ENCODE data around the gene C5orf47. TPM values are rescaled to one million over a fixed set of nuclear protein-coding genes. Genes with fewer than 3 reads are reported as not detected.

The C5orf47 gene
- total and polyA plus RNA-seq, 2 of the 4 experiments (the other 2 are of a cell fraction): not detected

GRCh38 chr5:173967241-173967640, 21.7 kb upstream of the C5orf47 start:
- in situ Hi-C loops (cut with MboI; ENCODE audit: low sequenced_read_pairs): no loop called here

More at GRCh38 chr5:173967241-173967640, 21.7 kb upstream of the C5orf47 start:
- Histone ChIP-seq H2BK5ac (ENCODE audit: low read depth, low read length, poor library complexity, severe bottlenecking) (no peak overlapping the region), H3K9me3 (ENCODE audit: control insufficient read depth, insufficient read depth, low read length) (no peaks in the 10 kb centered on the region), H2BK15ac (ENCODE audit: low read depth, low read length) (no peak overlapping the region), H3K4me3 (ENCODE audit: insufficient read depth, low read depth, low read length) (no peak overlapping the region), H3K4me1 (ENCODE audit: control insufficient read depth, insufficient read depth, low read length) (peaks cover 11% of the 10 kb centered on the region), H4K20me1 (ENCODE audit: insufficient read depth, low read length) (no peaks in the 10 kb centered on the region), H3K9ac (ENCODE audit: low read depth, low read length) (no peak overlapping the region), H3K23ac (ENCODE audit: low read depth, low read length) (no peak overlapping the region), H3K9me1 (ENCODE audit: insufficient read depth, low read length) (no peaks in the 10 kb centered on the region; the same call in 1 of the 2 replicates), H3K4ac (ENCODE audit: low read depth, low read length) (no peak overlapping the region), H2BK120ac (ENCODE audit: low read depth, low read length) (no peak overlapping the region), H3K79me1 (ENCODE audit: low read depth in 1 of 2, low read length in 2 of 2) (no peaks in the 10 kb centered on the region), H4K91ac (ENCODE audit: insufficient read depth, low read depth, low read length) (no peak overlapping the region), H3K27me3 (ENCODE audit: control insufficient read depth, insufficient read depth, low read length) (no peaks in the 10 kb centered on the region), H4K5ac (ENCODE audit: low read depth, low read length) (no peak overlapping the region), H2AK5ac (ENCODE audit: low read depth, low read length) (no peak overlapping the region), H3K36me3 (ENCODE audit: control insufficient read depth, insufficient read depth, low read length) (no peaks in the 10 kb centered on the region), H3K4me2 (ENCODE audit: low read depth, low read length) (no peak overlapping the region), H2BK20ac (ENCODE audit: low read depth, low read length) (no peak overlapping the region), H2AK9ac (replicated peaks; ENCODE audit: low read depth, low read length, poor library complexity) (no peak overlapping the region), H3K14ac (replicated peaks; ENCODE audit: low read depth, low read length) (no peak overlapping the region), H3K18ac (ENCODE audit: low read depth, low read length) (no peak overlapping the region), H4K8ac (ENCODE audit: low read depth in 2 of 2, low read length in 2 of 2) (no peak overlapping the region), H3K27ac (ENCODE audit: insufficient read depth, low read length) (no peak overlapping the region), H3K56ac (ENCODE audit: extremely low read depth, insufficient read depth, low read length) (no peak overlapping the region), H2AFZ (replicated peaks; ENCODE audit: low read length, poor library complexity) (no peak overlapping the region)
- TF ChIP-seq FOS (IDR thresholded peaks at IDR 0.05; ENCODE audit: low read depth, low read length): no peak
- no peak for TF ChIP-seq MAZ (IDR thresholded peaks at IDR 0.05; ENCODE audit: borderline replicate concordance, low read depth, low read length)
- TF ChIP-seq CHD1 (IDR thresholded peaks at IDR 0.05; ENCODE audit: low read depth, low read length): no peak
- no peak for TF ChIP-seq RFX5 (IDR thresholded peaks at IDR 0.05; ENCODE audit: low read depth, low read length)
- no peak for TF ChIP-seq CEBPB (IDR thresholded peaks at IDR 0.05; ENCODE audit: low read depth, low read length)
- no peak for TF ChIP-seq POLR2A (IDR thresholded peaks at IDR 0.05; ENCODE audit: low read depth, low read length)
- DNase-seq (no peak), ATAC-seq (ENCODE audit: low read depth) (no peak)
- no TSS peak for BruUV-seq (replicated peaks)
- ChIA-PET POLR2A (ENCODE audit: unreplicated experiment) (no interaction called here), CTCF (no interaction called here)
- WGBS, 2 experiments (ENCODE audit: extremely low coverage in 2 of 2, insufficient read length in 1 of 2): 50% methylated on average over 1 of the region's 4 CpGs; no CpG with 5 or more reads in 1 of the 2 experiments
- dilution Hi-C loops (cut with HindIII; ENCODE audit: low sequenced_read_pairs, unreplicated experiment): no loop called here
- intact Hi-C loops (cut with micrococcal nuclease): no loop called here

All from IMR-90 (cell line).